GM21390 (cell line): ENCODE data around the gene COLEC12.

ENCODE experiments used
- ATAC-seq: cut with Tn5 transposase; IDR thresholded peaks from one replicate; pipeline ENCODE4 v1.9.1; 2021; ENCODE audit not compliant: unreplicated experiment

Gene COLEC12

DNA sequence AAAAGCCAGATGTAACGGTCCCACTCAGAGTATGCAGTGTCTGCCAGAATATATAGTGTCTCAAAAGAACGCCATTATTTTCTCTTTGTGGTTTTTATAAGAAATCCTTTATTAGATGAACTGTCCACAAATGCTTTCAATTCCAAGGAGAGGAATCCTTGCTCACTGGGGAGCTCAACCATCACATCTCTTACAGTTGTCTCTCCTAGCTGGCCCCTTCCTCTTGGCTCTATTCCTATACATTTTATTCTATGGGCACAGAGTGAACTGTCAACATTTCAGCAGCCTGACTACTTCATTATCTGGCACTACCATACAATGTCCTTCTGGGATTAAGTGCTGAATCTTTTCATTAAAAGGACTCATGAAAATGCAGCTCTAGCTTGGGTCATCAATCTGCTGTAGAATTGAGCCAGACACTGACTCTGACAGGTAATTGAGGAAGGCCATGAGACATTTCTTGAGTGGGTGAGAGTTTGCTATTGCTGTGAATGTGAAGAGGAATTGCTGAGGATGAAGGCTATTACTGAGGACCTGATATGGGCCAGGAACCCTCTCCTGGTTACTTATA, 136.2 kb downstream of the COLEC12 start:
- no peak for ATAC-seq

DNA sequence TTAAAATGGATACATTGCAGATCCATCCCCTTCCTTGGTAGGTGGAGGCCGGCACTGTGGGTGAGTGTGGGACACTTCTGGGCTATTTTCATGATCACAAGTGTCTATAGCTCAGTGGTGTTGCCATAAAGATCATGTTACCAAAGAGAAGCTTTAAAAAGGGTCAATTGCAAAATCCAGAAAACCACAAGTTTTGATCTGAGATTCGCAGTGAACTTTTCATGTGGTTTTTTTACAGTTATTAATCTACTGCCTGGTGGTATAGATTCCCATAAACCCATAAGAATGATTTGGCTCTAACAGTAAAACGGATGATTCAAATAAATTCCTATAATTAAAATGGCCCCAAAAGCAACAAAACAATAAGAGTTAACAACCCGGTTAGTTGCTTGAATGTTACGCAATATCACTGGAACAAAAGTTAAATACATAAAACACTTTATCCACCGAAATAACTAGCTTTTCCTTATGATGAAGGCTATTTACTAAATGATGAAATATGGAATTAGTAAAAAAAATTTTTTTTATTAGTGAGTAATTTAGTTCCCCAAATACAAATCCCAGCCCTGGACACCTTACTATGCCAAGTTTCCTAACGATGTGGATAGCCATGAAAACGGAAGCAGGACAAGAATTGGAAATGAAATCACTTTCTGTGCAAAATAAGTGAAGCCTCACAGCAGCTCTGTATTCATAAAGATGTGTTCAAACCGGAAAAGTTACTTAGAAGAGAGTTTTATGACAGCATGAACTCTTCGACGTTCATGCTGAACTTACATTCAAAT, 137.0 kb downstream of the COLEC12 start:
- ATAC-seq: no peak

DNA sequence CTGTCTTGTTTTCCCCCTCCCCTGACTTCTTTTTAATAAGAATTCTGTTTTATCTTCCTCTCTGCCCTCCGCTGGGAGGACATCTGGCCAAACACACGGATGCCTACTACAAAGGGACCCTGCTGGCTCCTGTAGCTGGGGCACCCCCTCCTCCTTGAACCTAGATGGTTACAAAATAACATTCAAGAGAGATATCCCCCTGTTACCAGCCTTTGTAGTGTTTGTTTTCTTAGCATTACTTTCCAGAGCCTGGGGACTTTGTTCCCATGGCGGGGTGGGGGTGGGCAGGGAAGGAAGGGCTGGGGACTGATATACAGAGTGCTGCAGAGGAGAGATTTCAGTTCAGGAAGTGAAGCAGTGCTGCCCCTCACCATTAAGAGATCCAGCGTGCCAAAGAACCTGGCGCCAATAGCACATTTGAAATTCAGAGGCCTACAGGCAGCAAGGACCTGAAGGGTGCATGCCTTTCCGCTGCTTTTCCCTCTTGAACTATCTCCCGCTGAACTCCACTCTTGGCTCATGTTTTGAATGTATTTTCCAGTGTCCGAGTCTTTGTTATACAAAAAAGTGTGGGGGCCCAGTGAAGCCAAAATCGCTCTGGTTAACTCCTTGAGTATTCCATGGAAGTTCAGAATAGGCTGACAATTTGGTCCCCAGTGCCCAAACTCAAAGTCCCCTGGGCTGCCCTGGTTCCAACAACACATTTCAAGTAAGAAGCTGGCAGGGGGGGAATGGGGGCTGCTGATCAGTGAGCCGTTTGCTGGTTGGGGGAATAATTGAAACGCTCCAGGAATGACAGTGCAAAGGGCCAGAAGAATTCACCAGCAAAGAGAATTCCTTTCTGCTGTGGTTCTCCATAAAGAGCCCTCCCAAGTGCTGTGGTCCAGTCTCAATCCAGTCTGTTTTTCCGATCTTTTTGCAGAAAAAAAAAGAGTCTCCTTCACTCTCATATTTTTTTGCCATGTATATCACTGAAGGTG, 137.9 kb downstream of the COLEC12 start:
- ATAC-seq: no peak

DNA sequence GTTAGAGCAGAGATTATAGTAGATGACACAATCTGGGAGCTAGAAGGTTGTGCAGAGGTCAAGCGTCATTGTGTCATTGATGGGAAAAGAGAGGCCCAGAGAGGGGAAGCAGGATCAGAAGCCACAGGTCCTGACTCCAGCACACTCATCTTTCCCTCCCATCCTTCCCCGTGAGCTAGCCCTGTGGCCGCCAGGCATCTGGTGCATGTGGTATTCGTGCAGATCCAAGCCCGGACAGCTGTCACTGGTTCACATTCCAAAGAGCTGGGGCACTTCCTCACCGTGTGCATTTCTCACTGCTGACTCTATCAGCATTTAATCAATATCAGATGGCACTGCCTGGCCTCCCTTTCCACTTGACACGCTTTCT, 138.6 kb downstream of the COLEC12 start:
- no peak for ATAC-seq

DNA sequence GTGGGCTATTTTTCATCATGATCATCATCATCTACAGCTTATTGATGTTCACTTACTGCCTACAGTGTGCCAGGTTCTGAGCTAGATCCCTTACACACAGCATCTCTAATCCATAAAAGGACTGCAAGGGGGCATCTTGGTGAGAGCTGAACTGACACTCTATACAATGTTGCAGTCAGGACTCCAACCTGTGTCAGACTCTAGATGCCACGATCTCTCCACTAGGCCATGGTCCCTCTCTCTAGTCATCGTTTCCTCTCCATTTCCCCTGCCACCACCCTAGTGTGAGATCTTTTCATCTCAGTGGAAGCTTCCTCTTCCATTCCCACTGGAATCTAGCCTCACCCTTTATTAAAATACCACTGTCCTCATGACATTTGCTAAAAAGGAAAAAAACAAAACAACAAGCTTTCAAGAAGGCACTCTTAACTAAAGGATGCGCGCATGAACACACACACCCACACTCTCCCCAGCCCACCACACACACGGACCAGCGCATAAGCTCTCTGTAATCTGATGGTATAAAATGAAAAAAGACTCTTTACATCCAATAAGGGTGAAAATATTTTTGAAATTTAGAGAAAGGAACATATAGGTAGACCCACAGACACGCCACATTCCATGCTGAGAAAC, 139.3 kb downstream of the COLEC12 start:
- ATAC-seq: no peak

DNA sequence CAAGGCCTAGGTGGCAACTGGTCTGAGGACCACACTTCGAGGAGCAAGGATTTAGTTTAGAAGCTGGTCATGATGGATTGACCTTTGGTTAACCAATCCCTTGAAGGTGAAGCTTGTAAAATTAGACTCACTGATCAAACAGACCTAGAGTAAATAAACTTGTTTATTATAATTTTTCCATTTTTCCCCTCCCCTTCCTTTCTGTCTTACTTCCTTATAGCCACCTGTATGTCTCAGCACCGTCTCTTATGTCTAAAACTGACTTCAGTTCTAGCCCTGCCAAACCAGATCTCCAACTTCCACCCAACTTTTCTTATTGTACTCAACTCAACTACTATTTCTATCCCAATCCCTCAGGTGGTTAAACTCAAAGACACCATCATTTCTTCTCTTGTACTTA, 139.8 kb downstream of the COLEC12 start:
- no peak for ATAC-seq

DNA sequence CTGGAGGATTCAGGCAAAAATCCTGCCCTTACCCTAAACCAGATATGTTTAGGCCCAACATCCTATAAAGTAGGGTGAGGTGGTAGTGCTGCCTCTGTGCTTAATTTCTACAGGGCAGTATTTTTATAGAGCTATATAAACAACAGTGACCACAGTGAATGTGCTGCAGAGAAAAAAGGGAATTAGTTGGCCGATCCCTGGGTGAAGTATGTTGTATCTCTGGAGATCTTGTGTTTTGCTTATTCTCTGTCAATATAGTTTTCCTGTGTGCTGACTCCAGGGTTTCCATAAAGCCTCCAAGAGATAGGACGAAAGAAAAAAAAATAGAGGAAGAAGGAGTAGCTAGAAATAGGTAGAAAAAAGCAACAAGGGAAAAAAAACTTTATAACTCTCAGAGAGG, 143.7 kb downstream of the COLEC12 start:
- no peak for ATAC-seq

DNA sequence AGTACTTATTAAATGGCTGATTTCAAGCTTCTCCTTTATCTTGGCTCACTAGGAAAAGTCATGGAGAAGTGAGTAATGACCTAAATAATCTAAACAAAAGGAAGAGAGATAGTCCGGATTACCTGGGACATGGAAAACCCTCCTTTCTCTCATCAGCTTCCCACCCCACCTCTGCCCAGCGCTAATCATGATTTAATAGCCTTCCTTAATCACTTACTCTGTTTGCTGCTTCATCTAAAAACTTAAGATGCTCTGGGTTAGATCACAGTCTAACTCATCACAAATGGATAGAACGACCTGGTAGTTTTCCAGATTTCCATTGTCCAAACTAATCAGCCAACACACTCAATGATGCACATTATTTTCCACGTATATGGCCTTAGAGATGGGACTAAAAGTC, 144.8 kb downstream of the COLEC12 start:
- ATAC-seq: no peak

DNA sequence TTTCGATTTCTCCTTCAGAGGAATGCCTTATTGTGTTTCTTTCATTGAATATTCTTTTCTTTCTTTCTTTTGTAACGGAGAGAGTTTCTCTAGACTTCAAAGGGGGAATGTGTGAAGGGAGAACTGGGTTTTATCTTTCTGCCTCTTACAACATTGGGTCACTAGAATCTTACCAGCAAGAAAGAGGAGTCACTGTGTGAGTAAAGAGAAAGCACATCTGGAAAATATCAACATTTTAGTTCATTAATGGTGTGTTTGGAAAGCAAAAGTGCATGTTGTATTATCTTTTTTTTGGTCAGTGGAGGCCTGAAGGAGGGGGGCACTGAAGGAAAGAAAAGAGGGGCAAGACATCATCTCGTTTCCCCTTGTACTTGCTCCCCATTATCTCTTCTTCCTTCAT, 146.0 kb downstream of the COLEC12 start:
- ATAC-seq: no peak

DNA sequence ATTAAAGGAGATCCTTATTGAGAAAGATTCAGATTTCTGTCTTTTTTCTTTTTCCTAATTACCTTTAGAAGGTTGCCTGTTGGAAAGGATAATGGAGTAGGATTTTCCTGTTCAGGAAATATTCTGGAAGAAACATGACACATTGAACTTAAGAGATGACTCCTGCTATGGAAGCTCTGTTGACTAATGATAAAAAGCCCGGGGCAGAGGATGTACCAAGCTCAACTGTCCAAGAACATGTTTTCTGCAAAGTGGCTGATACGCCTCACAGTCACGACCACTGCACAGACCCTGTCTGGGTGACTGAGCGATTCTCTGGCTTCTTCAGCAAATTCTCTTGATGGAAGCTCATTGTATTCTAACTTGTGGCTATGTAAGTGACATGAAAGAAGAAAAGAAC, 146.5 kb downstream of the COLEC12 start:
- ATAC-seq: no peak

DNA sequence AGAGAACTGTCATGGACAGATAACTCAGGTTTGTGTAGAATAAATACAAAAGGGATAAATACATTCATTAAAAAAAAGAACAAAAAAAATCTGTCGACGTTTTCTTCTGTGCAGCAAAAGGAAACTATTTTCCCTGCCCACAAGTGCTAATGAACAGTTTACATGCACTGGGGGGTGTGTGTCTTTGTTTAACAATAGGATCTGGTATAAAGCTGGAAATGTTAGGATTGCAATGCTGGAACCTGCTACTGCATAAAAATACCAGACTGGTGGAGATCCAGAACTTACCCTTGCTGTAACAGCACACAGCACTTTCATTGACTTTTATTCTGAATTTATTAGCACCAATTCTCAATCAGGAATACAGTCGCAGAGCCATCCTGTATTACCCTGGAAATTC, 148.1 kb downstream of the COLEC12 start:
- no peak for ATAC-seq

DNA sequence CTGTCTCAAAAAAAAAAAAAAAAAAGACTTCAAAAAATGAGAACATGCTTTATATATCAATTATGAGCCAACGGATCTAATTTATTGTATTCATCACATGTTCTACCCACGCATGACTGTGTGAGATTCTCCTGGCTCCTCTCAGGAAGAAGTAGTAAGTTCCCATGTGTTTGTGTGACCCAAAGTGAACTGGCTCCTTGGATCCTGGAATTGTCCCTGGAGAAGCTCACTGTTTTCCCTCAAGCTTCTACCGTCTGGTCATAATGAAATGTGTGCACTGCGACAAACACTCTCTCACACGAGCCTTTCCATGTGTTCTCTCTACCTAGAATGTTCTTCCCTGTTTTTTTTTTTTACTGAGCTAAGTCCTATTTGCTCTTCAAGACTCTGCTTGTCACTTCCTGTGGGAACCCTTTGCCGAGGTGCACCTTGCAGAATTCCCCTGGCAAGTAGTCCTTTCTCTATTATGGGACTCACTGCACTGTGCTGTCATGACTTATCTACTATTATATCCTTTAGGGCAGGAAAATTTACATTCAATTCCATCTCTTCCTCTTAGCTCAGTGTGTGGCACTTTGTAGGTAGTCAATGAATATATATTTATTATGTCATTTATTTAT, 149.4 kb downstream of the COLEC12 start:
- ATAC-seq: no peak

DNA sequence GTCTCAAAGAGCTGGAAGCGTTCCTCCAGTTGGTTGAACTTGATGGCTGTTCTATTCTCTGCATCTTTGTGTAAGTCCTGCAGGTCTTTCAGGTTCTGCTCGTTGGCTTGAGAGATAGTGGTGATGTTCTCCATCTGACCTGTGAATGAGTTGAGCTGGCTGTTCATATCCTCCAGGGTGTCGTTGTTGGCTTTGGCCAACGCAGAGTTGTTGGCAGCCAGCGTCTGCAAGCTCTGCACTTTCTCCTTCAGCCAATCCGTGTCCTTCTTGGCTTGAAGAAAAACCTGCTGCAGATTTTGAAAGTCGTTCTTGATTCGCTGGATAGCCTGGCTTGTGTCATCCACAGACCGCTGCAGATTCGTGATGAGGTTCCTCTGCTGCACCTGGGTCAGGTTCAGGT, 153.9 kb downstream of the COLEC12 start:
- ATAC-seq: no peak

DNA sequence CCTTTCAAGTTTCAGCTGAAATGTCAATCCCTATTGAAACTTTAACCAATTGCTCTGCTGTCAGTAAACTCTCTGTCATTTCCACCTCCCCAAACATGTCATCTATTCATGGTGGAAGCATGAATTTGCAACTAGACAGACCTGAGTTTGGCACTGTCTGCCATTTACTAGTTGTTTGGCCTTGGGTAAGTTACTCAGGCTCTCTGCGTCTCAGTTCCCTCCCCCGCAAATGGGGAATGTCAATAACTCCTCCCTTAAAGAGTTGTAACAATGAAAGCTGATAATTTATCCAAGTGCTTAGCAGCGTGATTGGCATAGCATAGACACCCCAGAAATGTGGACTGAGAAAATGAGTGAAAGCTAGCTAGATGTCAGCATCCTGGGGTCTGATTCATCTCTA, 159.4 kb downstream of the COLEC12 start:
- no peak for ATAC-seq

DNA sequence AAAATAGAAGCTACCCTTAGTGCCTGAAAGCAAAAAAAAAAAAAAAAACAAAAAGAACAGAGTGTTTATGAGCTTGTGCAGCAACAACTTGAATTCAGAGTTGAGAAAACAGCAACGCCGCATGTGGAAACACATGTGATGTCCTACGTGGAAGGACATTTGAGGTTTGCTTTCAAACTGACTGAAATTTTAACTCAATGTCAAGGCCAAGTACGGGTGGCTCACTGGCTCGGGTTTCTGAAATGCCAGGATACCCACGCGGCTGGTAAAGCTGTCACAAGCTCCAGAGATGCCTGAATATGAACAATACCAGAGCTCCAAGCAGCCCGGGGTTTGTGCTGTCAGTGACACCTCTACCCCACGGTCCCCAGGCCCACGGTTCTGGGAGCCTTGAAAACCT, 160.5 kb downstream of the COLEC12 start:
- no peak for ATAC-seq

DNA sequence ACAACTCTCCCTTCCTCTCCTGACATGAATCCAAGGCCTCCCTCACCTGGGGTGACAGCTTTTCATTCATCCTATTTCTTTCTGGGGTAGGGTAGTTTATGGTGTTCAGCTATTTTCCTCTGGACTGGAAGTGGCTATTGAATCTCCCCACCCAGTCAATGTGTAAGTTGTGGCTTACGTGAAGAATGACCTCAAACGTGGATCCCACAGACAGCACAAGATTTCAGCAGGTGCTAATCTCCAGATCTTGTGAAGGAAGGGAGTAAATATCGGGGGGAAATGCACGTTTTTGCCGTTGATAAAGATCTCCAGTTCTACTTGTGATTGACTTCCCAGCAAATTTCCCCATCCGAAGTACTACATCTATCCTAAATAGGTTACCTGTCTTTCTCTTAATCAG, 161.3 kb downstream of the COLEC12 start:
- ATAC-seq: no peak

DNA sequence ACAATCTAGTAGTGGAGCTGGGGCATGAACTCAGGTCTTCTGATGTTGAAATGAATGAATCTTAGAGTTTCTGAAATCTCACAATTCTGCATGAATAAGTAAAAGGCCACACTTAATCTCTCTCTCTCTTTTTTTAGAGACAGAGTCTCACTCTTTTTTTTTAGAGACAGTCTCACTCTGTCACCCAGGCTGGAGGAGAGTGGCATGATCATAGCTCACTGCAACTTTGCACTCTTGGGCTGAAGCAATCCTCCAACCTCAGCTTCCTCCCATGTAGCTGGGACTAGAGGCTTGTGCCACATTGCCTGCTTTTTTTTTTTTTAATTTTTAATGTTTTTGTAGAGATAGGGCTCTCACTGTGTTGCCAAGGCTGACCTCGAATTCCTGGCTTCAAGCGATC, 163.8 kb downstream of the COLEC12 start:
- no peak for ATAC-seq

DNA sequence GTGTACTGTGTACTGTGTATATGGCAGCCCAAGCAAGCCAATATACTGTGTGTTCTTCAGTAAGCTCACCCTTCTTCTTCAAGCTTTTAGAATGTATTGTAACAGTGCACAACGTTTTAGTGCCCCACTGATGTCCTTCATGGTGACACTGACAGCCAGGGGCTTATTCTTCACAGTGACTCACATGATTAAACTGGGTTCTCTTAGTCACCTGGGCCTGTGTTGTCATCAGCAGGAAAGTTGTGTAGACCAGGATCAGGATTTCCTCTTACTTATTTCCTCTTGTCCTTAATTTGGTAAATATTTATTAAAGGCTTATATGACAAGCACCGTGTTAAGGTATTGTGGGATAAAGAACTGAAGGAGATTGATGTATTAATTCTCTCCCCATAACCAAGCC, 164.8 kb downstream of the COLEC12 start:
- ATAC-seq: no peak

DNA sequence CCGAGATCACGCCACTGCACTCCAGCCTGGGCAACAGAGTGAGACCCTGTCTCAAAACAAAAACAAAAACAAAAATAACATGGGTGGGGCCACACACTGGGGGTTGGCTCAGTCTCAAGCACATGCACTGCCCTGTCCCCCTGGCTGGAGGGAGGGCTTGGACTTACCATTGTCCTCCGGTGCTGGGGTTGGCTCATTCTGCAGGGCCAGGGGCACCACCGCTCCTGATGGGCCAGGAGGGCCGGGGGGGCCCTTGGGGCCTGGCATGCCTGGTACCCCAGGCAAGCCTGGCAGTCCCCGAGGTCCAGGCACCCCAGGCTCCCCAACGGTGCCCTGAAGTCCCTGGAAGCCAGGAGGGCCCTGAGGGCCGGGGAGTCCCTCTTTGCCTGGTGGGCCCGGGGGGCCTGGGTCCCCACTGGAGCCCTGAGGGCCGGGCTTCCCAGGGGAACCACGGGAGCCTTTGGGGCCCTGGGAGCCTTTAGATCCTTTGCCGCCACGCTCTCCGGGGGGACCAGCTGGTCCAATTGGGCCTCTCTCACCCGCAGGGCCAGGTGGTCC, 165.8 kb downstream of the COLEC12 start:
- no peak for ATAC-seq

DNA sequence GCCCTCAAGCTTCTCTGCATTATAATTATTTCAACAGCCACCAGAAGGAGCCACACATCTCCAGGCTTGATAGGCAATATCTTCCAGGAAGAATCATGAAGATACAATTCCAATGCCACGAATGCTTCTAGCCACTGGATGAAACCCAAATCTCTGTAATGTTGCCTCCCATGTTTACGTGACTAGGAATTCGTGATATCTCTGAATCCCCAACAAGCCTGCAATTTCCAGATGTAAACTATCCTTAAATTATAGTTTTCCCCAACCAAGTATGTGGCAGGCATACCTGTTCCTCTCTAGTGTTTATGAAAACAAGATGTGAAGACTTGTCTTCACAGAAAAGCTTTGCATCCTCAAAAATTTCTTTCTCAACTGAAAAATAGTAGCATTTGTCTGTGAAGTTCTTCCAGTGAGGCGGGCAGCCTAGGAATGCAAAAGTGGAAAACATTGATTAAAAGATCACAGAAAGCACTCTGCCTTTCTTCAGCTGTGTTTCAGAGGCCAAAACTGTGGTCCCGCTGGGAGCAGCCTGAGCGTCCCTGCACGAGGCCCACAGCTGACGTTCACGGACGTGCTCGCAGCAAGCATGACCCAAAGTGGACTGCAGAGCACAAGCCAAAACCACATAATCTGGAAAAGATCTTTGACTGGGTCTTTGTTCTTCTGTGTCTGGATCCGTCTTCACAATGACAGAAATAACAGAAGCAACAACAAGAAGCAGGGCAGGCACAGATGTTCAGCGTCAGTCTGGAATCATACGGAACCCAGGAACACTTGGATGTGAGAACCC, 167.6 kb downstream of the COLEC12 start:
- ATAC-seq: no peak
